ENCODE results near the gene HOXD13.

HOXD13 gene

GRCh38 chr2:176131848-176132158, 39.3 kb downstream of the HOXD13 start:
- WGBS, 2 experiments (ENCODE audit: insufficient coverage in 2 of 2) = 11% methylated on average over 1 of the region's 4 CpGs; no CpG with 5 or more reads in 1 of the 2 experiments
- no peak overlapping the region for H3K27ac ChIP-seq (ENCODE audit: low read depth, low read length, severe bottlenecking)
- no peaks in the 10 kb centered on the region for H3K4me1 ChIP-seq (ENCODE audit: control insufficient read depth, insufficient read depth, low read length, poor library complexity, severe bottlenecking)
- no peak overlapping the region for H3K4me3 ChIP-seq (ENCODE audit: extremely low read depth, insufficient read depth, low read length, poor library complexity, severe bottlenecking)
- H3K9me3 ChIP-seq (ENCODE audit: control insufficient read depth, low read length) = no peaks in the 10 kb centered on the region
- no peaks in the 10 kb centered on the region for H3K36me3 ChIP-seq (ENCODE audit: control insufficient read depth, insufficient read depth, low read length)

- no peaks in the 10 kb centered on the region for H3K4me1 ChIP-seq (ENCODE audit: control insufficient read depth, insufficient read depth, low read length, poor library complexity, severe bottlenecking)
- H3K4me3 ChIP-seq (ENCODE audit: extremely low read depth, insufficient read depth, low read length, poor library complexity, severe bottlenecking) = no peak overlapping the region
- H3K36me3 ChIP-seq (ENCODE audit: control insufficient read depth, insufficient read depth, low read length) = no peaks in the 10 kb centered on the region
- WGBS, 2 experiments (ENCODE audit: insufficient coverage in 2 of 2) = 4 to 5% methylated on average over 19 to 25 of the region's 33 CpGs
- no peak overlapping the region for H3K27ac ChIP-seq (ENCODE audit: low read depth, low read length, severe bottlenecking)
- H3K9me3 ChIP-seq (ENCODE audit: control insufficient read depth, low read length) = no peaks in the 10 kb centered on the region
These were observed 40.0 kb downstream of the HOXD13 start for GRCh38 chr2:176132205-176133171.

GRCh38 chr2:176133389-176133788, 40.9 kb downstream of the HOXD13 start:
- Histone ChIP-seq H3K9me3 (ENCODE audit: control insufficient read depth, low read length) (no peaks in the 10 kb centered on the region), H3K27ac (ENCODE audit: low read depth, low read length, severe bottlenecking) (no peak overlapping the region), H3K4me3 (ENCODE audit: extremely low read depth, insufficient read depth, low read length, poor library complexity, severe bottlenecking) (no peak overlapping the region), H3K36me3 (ENCODE audit: control insufficient read depth, insufficient read depth, low read length) (no peaks in the 10 kb centered on the region), H3K4me1 (ENCODE audit: control insufficient read depth, insufficient read depth, low read length, poor library complexity, severe bottlenecking) (no peaks in the 10 kb centered on the region)

- Histone ChIP-seq H3K27ac (ENCODE audit: low read depth, low read length, severe bottlenecking) (no peak overlapping the region), H3K36me3 (ENCODE audit: control insufficient read depth, insufficient read depth, low read length) (no peaks in the 10 kb centered on the region), H3K9me3 (ENCODE audit: control insufficient read depth, low read length) (no peaks in the 10 kb centered on the region), H3K4me3 (ENCODE audit: extremely low read depth, insufficient read depth, low read length, poor library complexity, severe bottlenecking) (no peak overlapping the region), H3K4me1 (ENCODE audit: control insufficient read depth, insufficient read depth, low read length, poor library complexity, severe bottlenecking) (no peaks in the 10 kb centered on the region)
- WGBS, 2 experiments (ENCODE audit: insufficient coverage in 2 of 2) = 3 to 6% methylated on average over 3 to 4 of the region's 4 CpGs
These were observed 41.5 kb downstream of the HOXD13 start for GRCh38 chr2:176134035-176134434.

GRCh38 chr2:176135035-176135440, 42.5 kb downstream of the HOXD13 start:
- no peaks in the 10 kb centered on the region for H3K9me3 ChIP-seq (ENCODE audit: control insufficient read depth, low read length)
- H3K36me3 ChIP-seq (ENCODE audit: control insufficient read depth, insufficient read depth, low read length) = no peaks in the 10 kb centered on the region
- H3K27ac ChIP-seq (ENCODE audit: low read depth, low read length, severe bottlenecking) = no peak overlapping the region
- no peak overlapping the region for H3K4me3 ChIP-seq (ENCODE audit: extremely low read depth, insufficient read depth, low read length, poor library complexity, severe bottlenecking)
- no peaks in the 10 kb centered on the region for H3K4me1 ChIP-seq (ENCODE audit: control insufficient read depth, insufficient read depth, low read length, poor library complexity, severe bottlenecking)

- 0 to 1% methylated on average over 41 to 51 of the region's 71 CpGs for WGBS, 2 experiments (ENCODE audit: insufficient coverage in 2 of 2)
- Histone ChIP-seq H3K9me3 (ENCODE audit: control insufficient read depth, low read length) (no peaks in the 10 kb centered on the region), H3K4me3 (ENCODE audit: extremely low read depth, insufficient read depth, low read length, poor library complexity, severe bottlenecking) (peak overlapping the region; percentile 28), H3K27ac (ENCODE audit: low read depth, low read length, severe bottlenecking) (peak overlapping the region; percentile 62), H3K4me1 (ENCODE audit: control insufficient read depth, insufficient read depth, low read length, poor library complexity, severe bottlenecking) (no peaks in the 10 kb centered on the region), H3K36me3 (ENCODE audit: control insufficient read depth, insufficient read depth, low read length) (no peaks in the 10 kb centered on the region)
These were observed 44.1 kb downstream of the HOXD13 start for GRCh38 chr2:176136374-176137251.

GRCh38 chr2:176137252-176137580, 44.7 kb downstream of the HOXD13 start:
- Histone ChIP-seq H3K4me1 (ENCODE audit: control insufficient read depth, insufficient read depth, low read length, poor library complexity, severe bottlenecking) (no peaks in the 10 kb centered on the region), H3K27ac (ENCODE audit: low read depth, low read length, severe bottlenecking) (no peak overlapping the region), H3K9me3 (ENCODE audit: control insufficient read depth, low read length) (no peaks in the 10 kb centered on the region), H3K4me3 (ENCODE audit: extremely low read depth, insufficient read depth, low read length, poor library complexity, severe bottlenecking) (peak overlapping the region; percentile 28), H3K36me3 (ENCODE audit: control insufficient read depth, insufficient read depth, low read length) (no peaks in the 10 kb centered on the region)
- WGBS, 2 experiments (ENCODE audit: insufficient coverage in 2 of 2) = 0 to 8% methylated on average over 1 to 2 of the region's 2 CpGs

GRCh38 chr2:176137906-176138305, 45.4 kb downstream of the HOXD13 start:
- no peak overlapping the region for H3K27ac ChIP-seq (ENCODE audit: low read depth, low read length, severe bottlenecking)
- H3K4me3 ChIP-seq (ENCODE audit: extremely low read depth, insufficient read depth, low read length, poor library complexity, severe bottlenecking) = no peak overlapping the region
- WGBS, 2 experiments (ENCODE audit: insufficient coverage in 2 of 2) = 79 to 89% methylated on average over 3 to 6 of the region's 8 CpGs
- no peaks in the 10 kb centered on the region for H3K9me3 ChIP-seq (ENCODE audit: control insufficient read depth, low read length)
- no peaks in the 10 kb centered on the region for H3K36me3 ChIP-seq (ENCODE audit: control insufficient read depth, insufficient read depth, low read length)
- H3K4me1 ChIP-seq (ENCODE audit: control insufficient read depth, insufficient read depth, low read length, poor library complexity, severe bottlenecking) = no peaks in the 10 kb centered on the region

- H3K36me3 ChIP-seq (ENCODE audit: control insufficient read depth, insufficient read depth, low read length) = no peaks in the 10 kb centered on the region
- no peak overlapping the region for H3K4me3 ChIP-seq (ENCODE audit: extremely low read depth, insufficient read depth, low read length, poor library complexity, severe bottlenecking)
- H3K27ac ChIP-seq (ENCODE audit: low read depth, low read length, severe bottlenecking) = no peak overlapping the region
- H3K9me3 ChIP-seq (ENCODE audit: control insufficient read depth, low read length) = no peaks in the 10 kb centered on the region
- no peaks in the 10 kb centered on the region for H3K4me1 ChIP-seq (ENCODE audit: control insufficient read depth, insufficient read depth, low read length, poor library complexity, severe bottlenecking)
- WGBS, 2 experiments (ENCODE audit: insufficient coverage in 2 of 2) = 60 to 63% methylated on average over 12 to 14 of the region's 14 CpGs
These were observed 46.0 kb downstream of the HOXD13 start for GRCh38 chr2:176138526-176138922.

- no peak overlapping the region for H3K27ac ChIP-seq (ENCODE audit: low read depth, low read length, severe bottlenecking)
- no peaks in the 10 kb centered on the region for H3K36me3 ChIP-seq (ENCODE audit: control insufficient read depth, insufficient read depth, low read length)
- H3K4me1 ChIP-seq (ENCODE audit: control insufficient read depth, insufficient read depth, low read length, poor library complexity, severe bottlenecking) = no peaks in the 10 kb centered on the region
- 62 to 68% methylated on average over 27 to 28 of the region's 28 CpGs for WGBS, 2 experiments (ENCODE audit: insufficient coverage in 2 of 2)
- no peaks in the 10 kb centered on the region for H3K9me3 ChIP-seq (ENCODE audit: control insufficient read depth, low read length)
- H3K4me3 ChIP-seq (ENCODE audit: extremely low read depth, insufficient read depth, low read length, poor library complexity, severe bottlenecking) = no peak overlapping the region
These were observed 46.6 kb downstream of the HOXD13 start for GRCh38 chr2:176138923-176139660.

Data from mesodermal cell (in vitro differentiated cells).